ENCODE results near the gene GALNT18. TPM values are rescaled to one million over a fixed set of nuclear protein-coding genes. Genes with fewer than 3 reads are reported as not detected.

Gene GALNT18
- total RNA-seq, 1 experiment from 2014 or later, result not detected

DNA sequence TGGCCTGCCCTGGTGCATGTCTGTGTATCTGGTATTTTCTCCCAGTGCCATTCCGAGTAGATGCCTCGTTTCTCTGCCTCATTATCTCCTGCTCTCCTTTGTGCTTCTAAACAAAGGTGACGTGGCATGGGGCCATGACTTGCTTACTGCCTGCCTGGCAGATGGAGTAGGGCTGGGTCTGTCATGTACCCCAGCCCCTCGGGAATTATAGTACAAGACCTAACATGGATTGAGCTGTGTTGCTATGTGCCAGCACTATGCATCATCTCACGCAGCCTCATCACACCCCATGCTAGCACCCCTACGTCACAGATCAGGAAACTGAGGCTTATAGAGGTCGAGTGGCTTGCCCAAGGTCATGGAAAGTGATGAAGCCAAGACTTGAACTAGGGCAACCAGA is 88.1 kb downstream of the GALNT18 start:
- ChIA-PET POLR2A (ENCODE audit: unreplicated experiment) (no interaction called here), CTCF (no interaction called here)
- Histone ChIP-seq H3K9me2 (ENCODE audit: insufficient read depth) (no peaks in the 10 kb centered on the region), H3F3A (ENCODE audit: insufficient read depth, low read depth) (no peaks in the 10 kb centered on the region), H2AFZ (no peak overlapping the region), H3K27me3 (ENCODE audit: insufficient read depth, low read depth) (peaks cover 19% of the 10 kb centered on the region), H3K36me3 (ENCODE audit: low read depth) (no peaks in the 10 kb centered on the region), H3K79me2 (ENCODE audit: low read depth) (no peaks in the 10 kb centered on the region), H3K27ac (no peak overlapping the region), H3K9me3 (ENCODE audit: insufficient read depth, low read depth) (no peaks in the 10 kb centered on the region), H3K4me3 (no peak overlapping the region), H4K20me1 (ENCODE audit: insufficient read depth) (no peaks in the 10 kb centered on the region), H3K4me1 (replicated peaks; ENCODE audit: insufficient read depth) (no peaks in the 10 kb centered on the region), H3K4me2 (no peak overlapping the region)
- no peak for DNase-seq
- intact Hi-C loops (cut with micrococcal nuclease; ENCODE audit: unreplicated experiment), result no loop called here
- BruUV-seq (replicated peaks), result no TSS peak
- TF ChIP-seq, protein P1, sequence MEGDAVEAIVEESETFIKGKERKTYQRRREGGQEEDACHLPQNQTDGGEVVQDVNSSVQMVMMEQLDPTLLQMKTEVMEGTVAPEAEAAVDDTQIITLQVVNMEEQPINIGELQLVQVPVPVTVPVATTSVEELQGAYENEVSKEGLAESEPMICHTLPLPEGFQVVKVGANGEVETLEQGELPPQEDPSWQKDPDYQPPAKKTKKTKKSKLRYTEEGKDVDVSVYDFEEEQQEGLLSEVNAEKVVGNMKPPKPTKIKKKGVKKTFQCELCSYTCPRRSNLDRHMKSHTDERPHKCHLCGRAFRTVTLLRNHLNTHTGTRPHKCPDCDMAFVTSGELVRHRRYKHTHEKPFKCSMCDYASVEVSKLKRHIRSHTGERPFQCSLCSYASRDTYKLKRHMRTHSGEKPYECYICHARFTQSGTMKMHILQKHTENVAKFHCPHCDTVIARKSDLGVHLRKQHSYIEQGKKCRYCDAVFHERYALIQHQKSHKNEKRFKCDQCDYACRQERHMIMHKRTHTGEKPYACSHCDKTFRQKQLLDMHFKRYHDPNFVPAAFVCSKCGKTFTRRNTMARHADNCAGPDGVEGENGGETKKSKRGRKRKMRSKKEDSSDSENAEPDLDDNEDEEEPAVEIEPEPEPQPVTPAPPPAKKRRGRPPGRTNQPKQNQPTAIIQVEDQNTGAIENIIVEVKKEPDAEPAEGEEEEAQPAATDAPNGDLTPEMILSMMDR (conservative IDR thresholded peaks at IDR 0.05), result no peak
- TF ChIP-seq EZH2 (IDR thresholded peaks at IDR 0.05; ENCODE audit: low read depth), result no peak

DNA sequence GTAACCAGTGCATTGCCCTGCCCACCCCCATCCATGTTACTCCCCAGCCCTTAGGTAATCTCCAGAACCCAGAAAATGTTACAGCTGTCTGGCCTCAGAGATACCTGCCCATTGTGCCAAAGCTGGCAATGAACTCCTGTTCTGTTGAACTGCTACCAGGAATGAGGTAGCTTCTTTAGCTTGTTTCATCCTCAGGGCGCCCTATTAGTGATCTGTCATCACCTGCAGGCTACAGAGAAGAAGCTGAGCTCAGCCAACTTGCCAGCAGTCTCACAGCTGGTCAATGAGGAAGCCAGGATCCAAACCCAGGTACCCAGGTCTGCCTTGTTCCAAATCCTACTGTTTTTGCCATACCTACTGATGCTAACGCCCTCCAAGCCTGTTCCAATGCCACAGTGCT is 88.7 kb downstream of the GALNT18 start:
- Histone ChIP-seq H3K4me2 (no peak overlapping the region), H4K20me1 (ENCODE audit: insufficient read depth) (no peaks in the 10 kb centered on the region), H3F3A (ENCODE audit: insufficient read depth, low read depth) (no peaks in the 10 kb centered on the region), H3K79me2 (ENCODE audit: low read depth) (no peaks in the 10 kb centered on the region), H3K9me2 (ENCODE audit: insufficient read depth) (no peaks in the 10 kb centered on the region), H3K27ac (no peak overlapping the region), H3K4me3 (no peak overlapping the region), H3K27me3 (ENCODE audit: insufficient read depth, low read depth) (peaks cover 17% of the 10 kb centered on the region), H3K36me3 (ENCODE audit: low read depth) (no peaks in the 10 kb centered on the region), H3K4me1 (replicated peaks; ENCODE audit: insufficient read depth) (no peaks in the 10 kb centered on the region), H2AFZ (no peak overlapping the region), H3K9me3 (ENCODE audit: insufficient read depth, low read depth) (no peaks in the 10 kb centered on the region)
- ChIA-PET CTCF (no interaction called here), POLR2A (ENCODE audit: unreplicated experiment) (no interaction called here)
- intact Hi-C loops (cut with micrococcal nuclease; ENCODE audit: unreplicated experiment), result no loop called here
- TF ChIP-seq, protein P1 (conservative IDR thresholded peaks at IDR 0.05), result no peak
- no peak for TF ChIP-seq EZH2 (IDR thresholded peaks at IDR 0.05; ENCODE audit: low read depth)
- no peak for DNase-seq
- BruUV-seq (replicated peaks), result no TSS peak

DNA sequence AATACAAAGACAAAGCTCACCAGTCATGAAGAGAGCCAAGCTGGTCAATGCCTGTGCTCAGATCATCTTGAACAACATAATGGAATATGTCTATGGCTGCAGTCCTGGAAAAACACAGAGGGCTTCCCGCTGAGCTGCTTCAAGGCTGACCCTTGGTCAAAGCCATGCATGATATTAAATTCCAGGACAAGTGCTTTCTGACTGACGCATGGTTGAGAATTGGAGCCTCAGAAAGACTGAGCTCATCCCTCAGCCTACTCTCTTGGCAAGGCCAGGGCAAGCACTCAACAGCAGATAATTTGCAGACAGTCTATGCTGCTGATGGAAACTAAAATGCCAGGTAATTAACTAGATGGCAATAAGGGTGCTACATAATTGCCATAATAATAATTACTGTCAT is 89.2 kb downstream of the GALNT18 start:
- Histone ChIP-seq H3F3A (ENCODE audit: insufficient read depth, low read depth) (no peaks in the 10 kb centered on the region), H4K20me1 (ENCODE audit: insufficient read depth) (no peaks in the 10 kb centered on the region), H3K9me3 (ENCODE audit: insufficient read depth, low read depth) (no peaks in the 10 kb centered on the region), H3K9me2 (ENCODE audit: insufficient read depth) (no peaks in the 10 kb centered on the region), H3K4me2 (no peak overlapping the region), H2AFZ (no peak overlapping the region), H3K27me3 (ENCODE audit: insufficient read depth, low read depth) (peaks cover 13% of the 10 kb centered on the region), H3K36me3 (ENCODE audit: low read depth) (no peaks in the 10 kb centered on the region), H3K27ac (no peak overlapping the region), H3K79me2 (ENCODE audit: low read depth) (no peaks in the 10 kb centered on the region), H3K4me1 (replicated peaks; ENCODE audit: insufficient read depth) (no peaks in the 10 kb centered on the region), H3K4me3 (no peak overlapping the region)
- intact Hi-C loops (cut with micrococcal nuclease; ENCODE audit: unreplicated experiment), result no loop called here
- no TSS peak for BruUV-seq (replicated peaks)
- POLR2A ChIA-PET (ENCODE audit: unreplicated experiment), result no interaction called here
- TF ChIP-seq, protein P1 (conservative IDR thresholded peaks at IDR 0.05), result no peak
- no peak for TF ChIP-seq EZH2 (IDR thresholded peaks at IDR 0.05; ENCODE audit: low read depth)
- CTCF ChIA-PET, result no interaction called here
- no peak for DNase-seq
